HUDEP-2 (cell line): ENCODE data around the gene TOM1.
A peak's percentile ranks its signal among the peaks of the same experiment; 100 is the strongest.

Experiments
- DNase-seq, 76 experiments: peaks; one replicate each; lab custom pipeline; 2025; ENCODE audit not compliant: unreplicated experiment in 76 of 76; lab: John Stamatoyannopoulos, UW

The TOM1 gene

DNA sequence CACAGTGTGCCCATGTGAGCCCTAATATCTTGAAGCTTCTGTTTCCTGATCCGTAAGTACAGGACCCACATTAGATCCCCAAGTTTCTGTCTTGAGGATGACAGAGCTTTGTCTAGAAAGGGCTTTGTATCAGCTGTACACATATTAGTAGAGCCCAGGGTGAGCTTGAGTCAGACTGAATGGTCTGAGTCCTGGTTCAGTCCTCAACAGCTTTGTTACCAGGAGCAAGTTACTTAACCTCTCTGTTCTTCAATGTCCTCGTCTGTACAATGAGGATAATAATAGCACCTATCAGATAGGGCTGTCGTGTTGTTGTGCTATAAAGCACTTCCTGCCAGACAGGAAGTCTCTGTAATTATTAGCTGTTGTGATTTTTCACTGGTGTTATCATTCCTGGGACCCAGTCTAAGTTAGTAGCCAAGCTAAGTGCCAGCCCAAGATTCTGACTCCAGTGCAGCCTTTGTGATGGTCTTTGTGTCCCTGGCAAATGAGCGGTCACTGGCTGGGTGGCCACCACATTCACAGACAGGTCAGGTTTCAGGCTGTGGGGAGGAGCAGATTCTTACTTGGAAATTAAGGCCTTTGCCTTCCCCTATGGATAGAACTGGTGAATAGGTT lies 6.8 kb downstream of the TOM1 start:
- DNase-seq: no peak

- DNase-seq: no peak
Observed at GRCh38 chr22:35307372-35307771, 7.7 kb downstream of the TOM1 start.

DNA sequence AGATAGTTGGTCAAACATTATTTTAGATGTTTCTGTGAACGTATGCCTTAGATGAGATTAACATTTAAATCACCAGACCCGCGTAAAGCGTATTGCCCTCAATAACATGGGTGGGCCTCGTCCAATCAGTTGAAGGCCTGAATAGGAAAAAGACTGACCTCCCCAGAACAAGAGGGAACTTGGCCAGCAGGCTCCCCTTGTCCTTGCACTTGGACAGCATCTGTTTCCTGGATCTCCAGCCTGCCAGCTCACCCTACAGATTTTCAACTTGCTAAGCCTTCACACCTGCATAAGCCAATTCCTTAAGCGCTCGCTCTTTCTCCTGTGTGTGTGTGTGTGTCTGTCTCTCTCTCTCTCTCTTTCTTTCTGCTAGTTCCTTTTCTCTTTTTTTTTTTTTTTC lies 8.2 kb downstream of the TOM1 start:
- no peak for DNase-seq

GRCh38 chr22:35308480-35309021 lies 8.9 kb downstream of the TOM1 start:
- DNase-seq: no peak

- no peak for DNase-seq
Observed at GRCh38 chr22:35310556-35311550, 11.2 kb downstream of the TOM1 start.

GRCh38 chr22:35311551-35311999 lies 11.9 kb downstream of the TOM1 start:
- DNase-seq: no peak

DNA sequence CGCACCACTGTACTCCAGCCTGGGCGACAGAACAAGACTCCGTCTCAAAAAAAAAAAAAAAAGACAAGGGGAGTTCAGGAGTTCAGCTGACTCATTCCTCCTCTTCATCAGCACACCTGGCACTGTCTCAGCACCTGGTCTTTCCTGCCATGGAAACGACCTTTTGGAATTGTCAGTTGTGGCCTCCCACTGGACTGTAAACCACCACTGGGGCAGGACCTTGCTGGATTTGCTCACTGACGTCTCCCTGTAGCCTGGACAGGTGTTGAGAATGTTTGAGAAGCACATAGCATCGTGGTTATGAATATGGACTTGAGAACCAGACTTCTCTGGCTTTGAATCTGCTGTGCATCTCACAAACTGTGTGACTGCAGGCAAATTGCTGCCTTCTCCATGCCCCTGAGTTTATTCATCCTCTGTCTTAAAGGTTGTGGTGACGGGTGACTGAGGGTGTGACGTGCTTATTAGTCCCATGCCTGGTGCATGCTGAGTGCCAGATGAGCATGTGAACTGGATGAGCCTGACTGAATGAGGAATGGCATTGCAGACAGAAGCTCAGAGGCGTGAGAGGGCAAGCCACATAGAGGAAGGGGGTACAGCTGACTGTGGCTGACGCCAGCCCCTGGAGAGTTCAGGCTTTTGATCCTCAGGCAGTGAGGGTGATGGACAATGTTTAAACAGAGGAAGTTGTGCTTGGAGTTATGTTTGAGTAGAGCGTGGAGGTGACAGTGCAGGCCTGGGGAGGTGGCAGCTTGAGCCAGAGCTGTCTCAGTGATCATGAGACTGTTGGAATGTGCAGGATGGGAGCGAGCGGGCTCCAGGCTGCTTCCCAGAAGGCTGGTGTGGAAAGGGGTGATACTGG lies 12.7 kb downstream of the TOM1 start:
- no peak for DNase-seq

DNA sequence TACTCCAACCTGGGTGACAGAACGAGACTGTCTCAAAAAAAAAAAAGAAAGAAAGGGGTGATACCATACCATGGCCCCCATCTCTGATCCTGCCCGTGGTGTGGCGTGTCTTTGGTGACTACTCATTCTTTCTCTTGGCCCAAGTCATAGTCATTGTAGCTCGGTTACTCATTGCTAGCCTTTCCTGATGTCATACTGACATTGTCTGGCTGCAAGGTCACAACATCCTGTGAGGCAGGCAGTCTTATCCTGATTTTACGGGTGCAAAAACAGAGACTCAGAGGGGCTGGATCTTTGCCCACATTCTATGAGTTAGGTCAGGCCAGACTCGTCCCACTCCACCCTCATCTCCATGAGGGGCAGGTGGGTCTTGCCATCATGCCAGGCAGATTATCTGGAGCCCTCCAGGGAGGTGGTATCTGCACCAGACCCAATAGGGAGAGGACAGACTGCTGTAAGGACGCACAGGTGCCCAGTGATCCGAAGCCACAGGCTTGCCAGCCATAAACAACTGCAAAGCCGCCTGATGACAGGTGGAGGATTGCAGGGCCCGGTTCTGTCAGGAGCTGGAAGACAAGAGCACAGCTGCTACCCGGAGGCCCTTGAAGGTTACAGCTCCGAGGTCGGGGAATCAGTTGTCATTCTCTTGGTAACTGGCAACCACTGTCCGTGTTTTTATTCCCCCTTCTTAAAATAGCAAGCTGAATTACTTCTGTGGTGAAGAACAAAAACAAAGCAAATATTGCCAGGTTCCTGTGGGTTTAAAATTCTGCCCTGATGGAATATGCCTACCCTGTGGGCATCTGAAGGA lies 13.8 kb downstream of the TOM1 start:
- DNase-seq: peak in 19 of 76 experiments; percentile 5 to 43 (median 17)

- DNase-seq: no peak
Observed at GRCh38 chr22:35314161-35314942, 14.7 kb downstream of the TOM1 start.

- DNase-seq: peak in 2 of 76 experiments; percentile 9 to 13
Observed at GRCh38 chr22:35315141-35315854, 15.6 kb downstream of the TOM1 start.

- peak in 73 of 76 experiments; percentile 15 to 89 (median 72) for DNase-seq
Observed at GRCh38 chr22:35315855-35316745, 16.4 kb downstream of the TOM1 start.

- no peak for DNase-seq
Observed at GRCh38 chr22:35316751-35317150, 17.1 kb downstream of the TOM1 start.

- DNase-seq: no peak
Observed at GRCh38 chr22:35317680-35318290, 18.1 kb downstream of the TOM1 start.

GRCh38 chr22:35318346-35319215 lies 18.9 kb downstream of the TOM1 start:
- DNase-seq: no peak

GRCh38 chr22:35319244-35319985 lies 19.7 kb downstream of the TOM1 start:
- no peak for DNase-seq
